Measurements from ENCODE around the gene CMTM3. TPM values are rescaled to one million over a fixed set of nuclear protein-coding genes. Genes with fewer than 3 reads are reported as not detected.

Gene CMTM3
- 36.0 and 48.7 TPM in 2 replicates for total RNA-seq

GRCh38 chr16:66604376-66605176, at the start of gene CMTM3:
Gene CMTM3 (plus strand): TSS chr16:66604704. CDS start chr16:66604806, 102 bp downstream.

GRCh38 chr16:66566051-66566901, 38.2 kb upstream of the CMTM3 start, which contains the start of gene CMTM1:
Gene CMTM1 (plus strand): TSS chr16:66566439. CDS start chr16:66566514, 75 bp downstream.

GRCh38 chr16:66578651-66579531, 25.6 kb upstream of the CMTM3 start, which contains the start of gene CMTM2:
Gene CMTM2 (plus strand): TSS chr16:66579463. CDS start chr16:66579608, 145 bp downstream.

Small RNA genes lying within 50 kb of the gene (small RNA-seq; reads per million reads assigned to genes)
- not detected for gene CKLF-CMTM1

Other genes with a start within 250 kb of the CMTM3 start
- gene CDH5, start 238.0 kb upstream of the CMTM3 start, total RNA-seq = not detected in 2 replicates
- 13.2 and 34.5 TPM in 2 replicates for gene BEAN1, start 177.4 kb upstream of the CMTM3 start, total RNA-seq
- gene TK2, start 54.6 kb upstream of the CMTM3 start, total RNA-seq = 23.1 and 37.3 TPM in 2 replicates
- 32.9 and 70.3 TPM in 2 replicates for gene CKLF, start 52.1 kb upstream of the CMTM3 start, total RNA-seq
- gene CMTM1, start 38.3 kb upstream of the CMTM3 start, total RNA-seq = 2.1 and 6.7 TPM in 2 replicates
- gene CMTM2, start 25.2 kb upstream of the CMTM3 start, total RNA-seq = not detected in 2 replicates
- 9.8 and 17.1 TPM in 2 replicates for gene CMTM4, start 92.0 kb downstream of the CMTM3 start, total RNA-seq
- 127 and 164 TPM in 2 replicates for gene DYNC1LI2, start 146.9 kb downstream of the CMTM3 start, total RNA-seq
- gene TERB1, start 196.9 kb downstream of the CMTM3 start, total RNA-seq = 0.79 TPM in 1 of 2 replicates, not detected in the other
- gene NAE1, start 226.3 kb downstream of the CMTM3 start, total RNA-seq = 40.0 and 43.1 TPM in 2 replicates
- gene CA7, start 239.7 kb downstream of the CMTM3 start, total RNA-seq = not detected in 2 replicates